HCT116 (cell line): Measurements from ENCODE around the gene ANO2. TPM values are rescaled to one million over a fixed set of nuclear protein-coding genes. Genes with fewer than 3 reads are reported as not detected.

Source experiments
- ATAC-seq: fragments of 200-7000 bp; cut with Tn5 transposase; 2 replicates; pipeline ENCODE4 v1.9.1; 2020; ENCODE audit warnings: mild to moderate bottlenecking, moderate library complexity
- BruUV-seq: library from RNA; stranded (reverse); fragments of 400-500 nt; replicated peaks from 2 replicates; lab custom pipeline; 2021; lab: Mats Ljungman, UMichigan
- CTCF ChIA-PET: fragments of 300-600 bp; sonication (Branson Sonifier 250); formaldehyde crosslinking; loops from one replicate; lab custom pipeline; 2021; ENCODE audit warnings: antibody characterized with exemption; lab: Charles Lee
- POLR2A ChIA-PET: fragments of 300-600, 350-600 bp; sonication (Branson Sonifier 250); formaldehyde crosslinking; loops from one replicate; lab custom pipeline; 2021; ENCODE audit warnings: antibody characterized with exemption; lab: Charles Lee
- RAD21 ChIA-PET, 2 experiments: fragments of 300-600 bp; sonication (Branson Sonifier 250); formaldehyde crosslinking; loops; one replicate each; lab custom pipeline; 2023; ENCODE audit warnings: low total read pairs in 2 of 2; ENCODE audit not compliant: uncharacterized antibody in 2 of 2, unreplicated experiment in 2 of 2, low non-redundant PET in 1 of 2; lab: Charles Lee
- DNase-seq: peaks from one replicate; pipeline ENCODE4 v3.0.0-alpha.2; 2010; ENCODE audit warnings: low read depth, low spot score
- H2AFZ ChIP-seq: fragments of 200-600 bp; shearing (Covaris generic), sonication (generic); 2 replicates; pipeline ENCODE4 v1.6.1; 2017; ENCODE audit warnings: low read depth, mixed run types, mixed read lengths, antibody characterized with exemption, low read length; ENCODE audit not compliant: poor library complexity, severe bottlenecking
- H3K27ac ChIP-seq: 2 replicates; pipeline ENCODE4 v1.5.1; 2012; ENCODE audit warnings: low read depth, low read length
- H3K27me3 ChIP-seq: fragments of 200-600 bp; sonication (generic); 2 replicates; pipeline ENCODE4 v1.6.1; 2016; ENCODE audit warnings: mixed run types, low read length, mixed read lengths; ENCODE audit not compliant: insufficient read depth
- H3K36me3 ChIP-seq, 2 experiments: fragments of 200-500 bp in 1 of 2; fragments of 200-600 bp in 1 of 2; sonication (Bioruptor generic) in 1 of 2; sonication (generic) in 1 of 2; 2 replicates each; pipeline versions ENCODE4 v1.5.1 to v1.6.1; 2014 to 2016; ENCODE audit warnings: low read length in 2 of 2, inconsistent platforms in 1 of 2, mixed read lengths in 1 of 2, mixed run types in 1 of 2; ENCODE audit not compliant: insufficient read depth in 2 of 2, control insufficient read depth in 1 of 2
- H3K4me1 ChIP-seq, 2 experiments: fragments of 200-600 bp in 1 of 2; sonication (generic) in 1 of 2; 2 replicates each; pipeline versions ENCODE4 v1.5.1 to v1.6.1; 2012 to 2017; ENCODE audit warnings: low read length in 2 of 2, inconsistent platforms in 1 of 2, mild to moderate bottlenecking in 1 of 2, mixed read lengths in 1 of 2, mixed run types in 1 of 2, moderate library complexity in 1 of 2; ENCODE audit not compliant: insufficient read depth in 2 of 2, control insufficient read depth in 1 of 2
- H3K4me2 ChIP-seq: fragments of 200-600 bp; sonication (generic); 2 replicates; pipeline ENCODE4 v1.6.1; 2017; ENCODE audit warnings: mixed run types, low read length, mixed read lengths
- H3K4me3 ChIP-seq, 2 experiments: fragments of 200-600 bp in 1 of 2; sonication (generic) in 1 of 2; replicated peaks in 1 of 2; 2 replicates each; pipeline ENCODE4 v1.5.1; 2011 to 2016; ENCODE audit warnings: low read length in 2 of 2, control low read depth in 1 of 2, low read depth in 1 of 2, mild to moderate bottlenecking in 1 of 2, mixed read lengths in 1 of 2, mixed run types in 1 of 2
- H3K79me2 ChIP-seq: fragments of 200-600 bp; sonication (generic); 2 replicates; pipeline ENCODE4 v1.6.1; 2017; ENCODE audit warnings: mild to moderate bottlenecking, mixed run types, low read length, moderate library complexity, mixed read lengths; ENCODE audit not compliant: insufficient read depth
- H3K9ac ChIP-seq: fragments of 200-600 bp; sonication (generic); 2 replicates; pipeline ENCODE4 v1.6.1; 2016; ENCODE audit warnings: low read length, mixed read lengths
- H3K9me2 ChIP-seq: fragments of 200-600 bp; sonication (generic), shearing (Covaris generic); 2 replicates; pipeline ENCODE4 v1.6.1; 2017; ENCODE audit warnings: mixed run types, mild to moderate bottlenecking, moderate library complexity; ENCODE audit not compliant: insufficient read depth
- H3K9me3 ChIP-seq, 2 experiments: fragments of 200-500 bp in 1 of 2; fragments of 200-600 bp in 1 of 2; sonication (Bioruptor generic) in 1 of 2; sonication (generic) in 1 of 2; 2 replicates each; pipeline ENCODE4 v1.6.1; 2014 to 2017; ENCODE audit warnings: low read length in 2 of 2, mixed read lengths in 2 of 2, inconsistent platforms in 1 of 2, low read depth in 1 of 2, mild to moderate bottlenecking in 1 of 2, mixed run types in 1 of 2, moderate library complexity in 1 of 2; ENCODE audit not compliant: control insufficient read depth in 1 of 2, insufficient read depth in 1 of 2
- H4K20me1 ChIP-seq: fragments of 200-600 bp; sonication (generic), shearing (Covaris generic); 2 replicates; pipeline ENCODE4 v1.6.1; 2017; ENCODE audit warnings: mixed run types, mild to moderate bottlenecking, moderate library complexity; ENCODE audit not compliant: insufficient read depth
- CEBPB ChIP-seq: IDR thresholded peaks from 2 replicates; pipeline ENCODE4 v1.6.1; 2012; ENCODE audit warnings: low read depth
- EGR1 ChIP-seq: IDR thresholded peaks from 2 replicates; pipeline ENCODE4 v1.6.1; 2012; ENCODE audit warnings: low read depth
- ELF1 ChIP-seq: IDR thresholded peaks from 2 replicates; pipeline ENCODE4 v1.6.1; 2012; ENCODE audit warnings: low read depth, borderline replicate concordance
- EZH2phosphoT487 ChIP-seq: fragments of 200-600 bp; IDR thresholded peaks from 2 replicates; pipeline ENCODE4 v1.6.1; 2018; ENCODE audit warnings: antibody characterized with exemption, borderline replicate concordance
- FOSL1 ChIP-seq: IDR thresholded peaks from 2 replicates; pipeline ENCODE4 v1.6.1; 2012; ENCODE audit warnings: low read depth
- POLR2A ChIP-seq: IDR thresholded peaks from 2 replicates; pipeline ENCODE4 v1.7.0; 2011; ENCODE audit warnings: borderline replicate concordance; ENCODE audit not compliant: insufficient read depth, insufficient read length; ENCODE audit errors: extremely low read depth
- POLR2AphosphoS5 ChIP-seq: IDR thresholded peaks from 2 replicates; pipeline ENCODE4 v1.6.1; 2011; ENCODE audit warnings: mild to moderate bottlenecking, low read depth, low read length, moderate library complexity
- RAD21 ChIP-seq: IDR thresholded peaks from 2 replicates; pipeline ENCODE4 v1.6.1; 2012; ENCODE audit warnings: low read depth, mild to moderate bottlenecking
- SIN3A ChIP-seq: IDR thresholded peaks from 2 replicates; pipeline ENCODE4 v1.6.1; 2012; ENCODE audit warnings: low read depth
- SP1 ChIP-seq: IDR thresholded peaks from 2 replicates; pipeline ENCODE4 v1.6.1; 2012; ENCODE audit warnings: low read depth
- SRF ChIP-seq: IDR thresholded peaks from 2 replicates; pipeline ENCODE4 v1.6.1; 2012; ENCODE audit warnings: low read depth
- TCF7L2 ChIP-seq: IDR thresholded peaks from 2 replicates; pipeline ENCODE4 v1.7.0; 2011; ENCODE audit warnings: borderline replicate concordance, inconsistent platforms; ENCODE audit not compliant: insufficient read depth, insufficient read length; ENCODE audit errors: extremely low read depth
- YY1 ChIP-seq: IDR thresholded peaks from 2 replicates; pipeline ENCODE4 v1.6.1; 2011; ENCODE audit warnings: low read length, low read depth, moderate library complexity, mild to moderate bottlenecking; ENCODE audit not compliant: insufficient replicate concordance; ENCODE audit errors: extremely low read depth
- ZFX ChIP-seq: fragments of 450-650 bp; IDR thresholded peaks from 2 replicates; pipeline ENCODE4 v1.6.1; 2017
- ZNF274 ChIP-seq: fragments of 200-500 bp; sonication (Bioruptor generic); IDR thresholded peaks from 2 replicates; pipeline ENCODE4 v1.6.1; 2014; ENCODE audit warnings: mild to moderate bottlenecking, low read depth, low read length, inconsistent platforms
- intact Hi-C: fragments of 100-400 bp; cut with micrococcal nuclease; formaldehyde crosslinking; loops from 2 replicates; pipeline ENCODE4 v1.10.0; 2022
- total RNA-seq: library from RNA; stranded (reverse); gene quantifications from one replicate; pipeline ENCODE4 v1.2.1, GENCODE V29; 2021; ENCODE audit not compliant: unreplicated experiment
- TF ChIP-seq, protein P1 (sequence below): IDR thresholded peaks from 2 replicates; pipeline ENCODE4 v1.6.1; 2012; ENCODE audit warnings: low read depth
- TF ChIP-seq, protein P2 (sequence below): IDR thresholded peaks from 2 replicates; pipeline ENCODE4 v1.6.1; 2011; ENCODE audit warnings: mild to moderate bottlenecking, low read length, moderate library complexity; ENCODE audit not compliant: insufficient replicate concordance; ENCODE audit errors: extremely low read depth
- TF ChIP-seq, protein P3 (sequence below): IDR thresholded peaks from 2 replicates; pipeline ENCODE4 v1.6.1; 2012
- TF ChIP-seq, protein P4 (sequence below), 3 experiments: fragments of 200-600 bp in 1 of 3; sonication (generic) in 1 of 3; IDR thresholded peaks in 2 of 3; conservative IDR thresholded peaks in 1 of 3; 2 replicates each; pipeline ENCODE4 v1.5.1; 2012 to 2017; ENCODE audit warnings: low read depth in 2 of 3, low read length in 2 of 3, antibody characterized with exemption in 1 of 3, borderline replicate concordance in 1 of 3, control low read depth in 1 of 3, mild to moderate bottlenecking in 1 of 3, mixed read lengths in 1 of 3, mixed run types in 1 of 3, moderate library complexity in 1 of 3; ENCODE audit not compliant: insufficient read depth in 1 of 3

Gene ANO2
- total RNA-seq, 1 experiment from 2014 or later, result not detected

DNA sequence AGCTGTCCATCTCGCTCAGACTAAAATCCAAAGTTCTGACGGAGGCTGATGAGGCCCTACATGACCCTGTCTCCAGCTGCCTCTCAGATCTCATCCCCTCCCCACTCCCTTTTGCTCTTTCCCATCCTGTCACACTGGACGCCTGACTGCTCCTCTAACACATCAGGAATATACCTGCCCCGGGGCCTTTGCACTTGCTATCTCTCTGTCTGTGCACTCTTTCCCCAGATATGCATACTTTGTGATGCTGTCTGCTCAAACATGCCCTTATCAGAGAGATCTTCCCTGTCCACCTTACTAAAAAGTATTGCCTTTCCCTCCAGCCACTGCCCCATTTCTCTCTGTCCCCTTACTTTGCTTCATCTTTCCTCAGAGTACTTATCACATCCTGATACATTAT lies 238.8 kb downstream of the ANO2 start:
- Histone ChIP-seq H3K9me3 (no peaks in the 10 kb centered on the region), H4K20me1 (no peaks in the 10 kb centered on the region), H3K4me3 (no peak overlapping the region), H3K9me2 (no peaks in the 10 kb centered on the region), H3K27ac (no peak overlapping the region), H3K79me2 (no peaks in the 10 kb centered on the region), H3K36me3 (no peaks in the 10 kb centered on the region), H3K9ac (no peak overlapping the region), H3K27me3 (peaks cover 6% of the 10 kb centered on the region), H2AFZ (no peak overlapping the region), H3K4me2 (no peak overlapping the region), H3K4me1 (no peaks in the 10 kb centered on the region)
- BruUV-seq, result no TSS peak
- CTCF ChIA-PET, result no interaction called here
- intact Hi-C loops, result no loop called here
- TF ChIP-seq TCF7L2 (no peak), SP1 (no peak), CEBPB (no peak), ZFX (no peak), SRF (no peak), EGR1 (no peak), POLR2A (no peak), RAD21 (no peak), EZH2phosphoT487 (no peak), POLR2AphosphoS5 (no peak), SIN3A (no peak), YY1 (no peak), ZNF274 (no peak), ELF1 (no peak), FOSL1 (no peak)
- TF ChIP-seq, protein P1, sequence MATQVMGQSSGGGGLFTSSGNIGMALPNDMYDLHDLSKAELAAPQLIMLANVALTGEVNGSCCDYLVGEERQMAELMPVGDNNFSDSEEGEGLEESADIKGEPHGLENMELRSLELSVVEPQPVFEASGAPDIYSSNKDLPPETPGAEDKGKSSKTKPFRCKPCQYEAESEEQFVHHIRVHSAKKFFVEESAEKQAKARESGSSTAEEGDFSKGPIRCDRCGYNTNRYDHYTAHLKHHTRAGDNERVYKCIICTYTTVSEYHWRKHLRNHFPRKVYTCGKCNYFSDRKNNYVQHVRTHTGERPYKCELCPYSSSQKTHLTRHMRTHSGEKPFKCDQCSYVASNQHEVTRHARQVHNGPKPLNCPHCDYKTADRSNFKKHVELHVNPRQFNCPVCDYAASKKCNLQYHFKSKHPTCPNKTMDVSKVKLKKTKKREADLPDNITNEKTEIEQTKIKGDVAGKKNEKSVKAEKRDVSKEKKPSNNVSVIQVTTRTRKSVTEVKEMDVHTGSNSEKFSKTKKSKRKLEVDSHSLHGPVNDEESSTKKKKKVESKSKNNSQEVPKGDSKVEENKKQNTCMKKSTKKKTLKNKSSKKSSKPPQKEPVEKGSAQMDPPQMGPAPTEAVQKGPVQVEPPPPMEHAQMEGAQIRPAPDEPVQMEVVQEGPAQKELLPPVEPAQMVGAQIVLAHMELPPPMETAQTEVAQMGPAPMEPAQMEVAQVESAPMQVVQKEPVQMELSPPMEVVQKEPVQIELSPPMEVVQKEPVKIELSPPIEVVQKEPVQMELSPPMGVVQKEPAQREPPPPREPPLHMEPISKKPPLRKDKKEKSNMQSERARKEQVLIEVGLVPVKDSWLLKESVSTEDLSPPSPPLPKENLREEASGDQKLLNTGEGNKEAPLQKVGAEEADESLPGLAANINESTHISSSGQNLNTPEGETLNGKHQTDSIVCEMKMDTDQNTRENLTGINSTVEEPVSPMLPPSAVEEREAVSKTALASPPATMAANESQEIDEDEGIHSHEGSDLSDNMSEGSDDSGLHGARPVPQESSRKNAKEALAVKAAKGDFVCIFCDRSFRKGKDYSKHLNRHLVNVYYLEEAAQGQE, result no peak
- TF ChIP-seq, protein P2, sequence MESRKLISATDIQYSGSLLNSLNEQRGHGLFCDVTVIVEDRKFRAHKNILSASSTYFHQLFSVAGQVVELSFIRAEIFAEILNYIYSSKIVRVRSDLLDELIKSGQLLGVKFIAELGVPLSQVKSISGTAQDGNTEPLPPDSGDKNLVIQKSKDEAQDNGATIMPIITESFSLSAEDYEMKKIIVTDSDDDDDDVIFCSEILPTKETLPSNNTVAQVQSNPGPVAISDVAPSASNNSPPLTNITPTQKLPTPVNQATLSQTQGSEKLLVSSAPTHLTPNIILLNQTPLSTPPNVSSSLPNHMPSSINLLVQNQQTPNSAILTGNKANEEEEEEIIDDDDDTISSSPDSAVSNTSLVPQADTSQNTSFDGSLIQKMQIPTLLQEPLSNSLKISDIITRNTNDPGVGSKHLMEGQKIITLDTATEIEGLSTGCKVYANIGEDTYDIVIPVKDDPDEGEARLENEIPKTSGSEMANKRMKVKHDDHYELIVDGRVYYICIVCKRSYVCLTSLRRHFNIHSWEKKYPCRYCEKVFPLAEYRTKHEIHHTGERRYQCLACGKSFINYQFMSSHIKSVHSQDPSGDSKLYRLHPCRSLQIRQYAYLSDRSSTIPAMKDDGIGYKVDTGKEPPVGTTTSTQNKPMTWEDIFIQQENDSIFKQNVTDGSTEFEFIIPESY, result no peak
- TF ChIP-seq, protein P3, sequence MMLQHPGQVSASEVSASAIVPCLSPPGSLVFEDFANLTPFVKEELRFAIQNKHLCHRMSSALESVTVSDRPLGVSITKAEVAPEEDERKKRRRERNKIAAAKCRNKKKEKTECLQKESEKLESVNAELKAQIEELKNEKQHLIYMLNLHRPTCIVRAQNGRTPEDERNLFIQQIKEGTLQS, result no peak
- TF ChIP-seq, protein P4, sequence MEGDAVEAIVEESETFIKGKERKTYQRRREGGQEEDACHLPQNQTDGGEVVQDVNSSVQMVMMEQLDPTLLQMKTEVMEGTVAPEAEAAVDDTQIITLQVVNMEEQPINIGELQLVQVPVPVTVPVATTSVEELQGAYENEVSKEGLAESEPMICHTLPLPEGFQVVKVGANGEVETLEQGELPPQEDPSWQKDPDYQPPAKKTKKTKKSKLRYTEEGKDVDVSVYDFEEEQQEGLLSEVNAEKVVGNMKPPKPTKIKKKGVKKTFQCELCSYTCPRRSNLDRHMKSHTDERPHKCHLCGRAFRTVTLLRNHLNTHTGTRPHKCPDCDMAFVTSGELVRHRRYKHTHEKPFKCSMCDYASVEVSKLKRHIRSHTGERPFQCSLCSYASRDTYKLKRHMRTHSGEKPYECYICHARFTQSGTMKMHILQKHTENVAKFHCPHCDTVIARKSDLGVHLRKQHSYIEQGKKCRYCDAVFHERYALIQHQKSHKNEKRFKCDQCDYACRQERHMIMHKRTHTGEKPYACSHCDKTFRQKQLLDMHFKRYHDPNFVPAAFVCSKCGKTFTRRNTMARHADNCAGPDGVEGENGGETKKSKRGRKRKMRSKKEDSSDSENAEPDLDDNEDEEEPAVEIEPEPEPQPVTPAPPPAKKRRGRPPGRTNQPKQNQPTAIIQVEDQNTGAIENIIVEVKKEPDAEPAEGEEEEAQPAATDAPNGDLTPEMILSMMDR (IDR thresholded peaks at IDR 0.05 in 2 of 3, conservative IDR thresholded peaks at IDR 0.05 in 1 of 3; ENCODE audit: borderline replicate concordance in 1 of 3, insufficient read depth in 1 of 3, low read depth in 2 of 3, low read length in 2 of 3), result no peak
- RAD21 ChIA-PET, result no interaction called here
- POLR2A ChIA-PET, result no interaction called here
- DNase-seq (no peak), ATAC-seq (no peak)
